ENCODE results near the gene ROR1.
"Not testable (repeated sequence)": the region's sequence is repeated elsewhere in the genome, so short reads cannot be mapped to it uniquely, and the experiment has no call there.

The ROR1 gene

DNA sequence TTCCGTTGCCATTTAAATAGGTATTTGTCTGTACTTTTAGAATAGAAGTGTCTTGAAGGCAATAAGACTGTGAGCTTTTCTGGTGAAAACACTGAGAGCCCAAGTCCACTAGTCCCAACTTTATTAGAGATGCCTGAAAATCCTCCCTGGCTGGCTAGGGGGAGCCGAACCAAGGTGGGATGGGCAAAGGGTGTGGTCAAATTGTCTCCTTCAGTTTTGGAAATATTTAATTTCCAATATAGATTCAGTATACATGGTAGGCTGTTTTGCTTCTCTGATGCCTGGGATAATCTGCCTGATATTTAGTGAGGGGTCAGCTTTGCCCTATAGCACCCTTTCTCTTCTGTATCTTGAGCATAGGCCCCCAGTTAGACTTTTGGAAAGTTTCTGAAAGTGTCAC, 3.5 kb downstream of the ROR1 start:
- Histone ChIP-seq H3K9ac (ENCODE audit: low read depth in 1 of 2, low read length in 2 of 2) (no peak overlapping the region), H3K27me3 (ENCODE audit: control insufficient read depth in 2 of 2, insufficient read depth in 2 of 2, low read length in 2 of 2) (no peaks in the 10 kb centered on the region), H3K4me1 (ENCODE audit: control insufficient read depth in 2 of 2, insufficient read depth in 2 of 2, low read length in 2 of 2) (peaks cover 3 to 4% of the 10 kb centered on the region in 2 donors), H3K4me3 (ENCODE audit: low read length in 2 of 2) (no peak overlapping the region), H3K36me3 (ENCODE audit: control insufficient read depth in 2 of 2, insufficient read depth in 2 of 2, low read length in 2 of 2) (no peaks in the 10 kb centered on the region), H3K9me3 (ENCODE audit: control insufficient read depth in 2 of 2, low read length in 2 of 2) (no peaks in the 10 kb centered on the region), H3K27ac (ENCODE audit: low read depth in 2 of 2, low read length in 2 of 2) (no peak overlapping the region)

DNA sequence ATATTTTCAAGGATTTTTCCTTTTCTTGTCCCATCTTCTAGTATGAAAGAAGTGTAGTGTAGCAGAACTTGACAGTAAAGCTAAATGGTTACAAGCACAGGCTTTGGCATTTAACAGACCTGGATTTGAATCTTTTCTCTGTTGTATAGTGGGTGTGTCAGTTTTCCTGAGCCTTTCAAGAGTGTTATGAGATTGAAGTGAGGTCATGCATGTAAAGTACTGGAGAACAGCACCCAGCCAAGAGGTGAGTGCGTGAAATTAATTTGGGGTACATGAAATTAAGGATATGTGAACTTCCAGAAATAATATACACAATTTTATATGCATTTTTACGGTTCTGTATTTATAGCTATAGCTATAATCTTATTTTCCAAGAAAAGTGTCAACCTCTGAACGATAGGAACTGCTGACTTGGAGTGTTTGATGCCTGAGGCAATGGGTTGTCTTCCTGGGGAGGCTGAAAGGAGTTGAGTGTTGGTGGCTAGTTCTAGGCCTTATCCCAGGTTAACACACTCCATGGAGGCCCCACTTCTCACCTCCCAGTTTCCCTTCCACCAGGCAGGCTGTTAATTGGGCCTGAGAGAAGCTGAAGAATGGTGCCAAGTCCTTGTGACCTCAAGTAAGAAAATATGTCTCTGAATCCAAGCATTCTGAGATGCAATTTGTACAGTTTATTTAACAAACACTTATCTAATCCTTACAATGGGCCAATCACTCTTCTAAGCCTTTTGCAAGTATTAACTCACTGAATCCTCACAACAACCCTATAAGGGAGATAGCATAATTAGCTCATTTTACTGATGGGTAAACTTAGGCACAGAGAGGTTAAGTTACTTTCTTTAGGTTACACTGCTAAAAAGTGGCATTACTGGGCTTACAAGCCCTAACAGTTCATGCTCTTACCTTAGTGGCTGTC, 4.4 kb downstream of the ROR1 start:
- no peak overlapping the region for H3K9ac ChIP-seq (ENCODE audit: low read depth in 1 of 2, low read length in 2 of 2)
- H3K9me3 ChIP-seq (ENCODE audit: control insufficient read depth in 2 of 2, low read length in 2 of 2) = no peaks in the 10 kb centered on the region
- H3K27me3 ChIP-seq (ENCODE audit: control insufficient read depth in 2 of 2, insufficient read depth in 2 of 2, low read length in 2 of 2) = no peaks in the 10 kb centered on the region
- no peaks in the 10 kb centered on the region for H3K36me3 ChIP-seq (ENCODE audit: control insufficient read depth in 2 of 2, insufficient read depth in 2 of 2, low read length in 2 of 2)
- peaks cover 3 to 4% of the 10 kb centered on the region in 2 donors for H3K4me1 ChIP-seq (ENCODE audit: control insufficient read depth in 2 of 2, insufficient read depth in 2 of 2, low read length in 2 of 2)
- H3K4me3 ChIP-seq (ENCODE audit: low read length in 2 of 2) = no peak overlapping the region
- no peak overlapping the region for H3K27ac ChIP-seq (ENCODE audit: low read depth in 2 of 2, low read length in 2 of 2)

DNA sequence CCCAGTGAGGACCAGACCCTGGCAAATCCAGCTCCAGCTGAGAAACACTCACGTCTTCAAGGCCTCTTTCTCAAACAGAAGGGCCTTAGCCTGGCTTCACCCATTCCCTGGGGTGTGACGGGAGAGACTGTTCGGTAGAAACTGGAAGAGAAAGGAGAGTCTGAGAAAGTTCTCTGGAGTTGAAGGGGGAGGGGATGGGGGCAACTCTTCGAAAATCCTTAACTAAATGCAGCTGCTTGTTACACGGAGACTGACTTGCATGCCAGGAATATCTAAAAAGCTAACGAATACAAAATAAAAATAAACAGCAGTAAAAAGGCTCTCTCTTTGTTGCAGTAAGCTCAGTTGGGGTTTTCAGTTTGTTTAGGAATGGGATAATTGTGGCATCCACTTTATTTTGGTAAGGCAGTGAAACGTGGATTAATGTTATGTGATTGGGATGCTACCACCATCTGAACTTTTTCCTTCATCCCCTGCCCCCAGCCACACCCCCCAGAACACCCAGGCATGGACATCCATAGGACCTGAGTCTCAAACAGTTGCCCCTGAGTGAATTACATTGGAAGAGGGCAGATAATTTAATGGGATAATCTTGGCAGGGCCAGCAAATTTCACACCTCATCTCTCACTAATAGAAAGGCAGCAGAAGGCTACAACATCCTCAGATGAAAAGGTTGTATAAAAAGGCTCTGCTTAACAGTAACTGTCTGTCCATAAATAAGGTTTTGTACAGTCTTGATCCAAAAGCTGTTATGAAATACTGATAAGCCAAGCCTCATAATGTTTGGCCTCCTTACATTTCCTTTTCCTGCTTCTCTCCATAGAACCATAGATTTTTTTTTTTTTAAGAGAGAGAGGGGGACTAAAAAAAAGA, 5.8 kb downstream of the ROR1 start:
- H3K4me3 ChIP-seq (ENCODE audit: low read length in 2 of 2) = no peak overlapping the region
- H3K4me1 ChIP-seq (ENCODE audit: control insufficient read depth in 2 of 2, insufficient read depth in 2 of 2, low read length in 2 of 2) = peaks cover 0 to 3% of the 10 kb centered on the region in 2 donors
- H3K27me3 ChIP-seq (ENCODE audit: control insufficient read depth in 2 of 2, insufficient read depth in 2 of 2, low read length in 2 of 2) = no peaks in the 10 kb centered on the region
- H3K9ac ChIP-seq (ENCODE audit: low read depth in 1 of 2, low read length in 2 of 2) = no peak overlapping the region
- H3K9me3 ChIP-seq (ENCODE audit: control insufficient read depth in 2 of 2, low read length in 2 of 2) = no peaks in the 10 kb centered on the region
- no peak overlapping the region for H3K27ac ChIP-seq (ENCODE audit: low read depth in 2 of 2, low read length in 2 of 2)
- H3K36me3 ChIP-seq (ENCODE audit: control insufficient read depth in 2 of 2, insufficient read depth in 2 of 2, low read length in 2 of 2) = no peaks in the 10 kb centered on the region

GRCh38 chr1:63780565-63780964, 6.7 kb downstream of the ROR1 start:
- Histone ChIP-seq H3K36me3 (ENCODE audit: control insufficient read depth in 2 of 2, insufficient read depth in 2 of 2, low read length in 2 of 2) (no peaks in the 10 kb centered on the region), H3K27ac (ENCODE audit: low read depth in 2 of 2, low read length in 2 of 2) (no peak overlapping the region), H3K9me3 (ENCODE audit: control insufficient read depth in 2 of 2, low read length in 2 of 2) (no peaks in the 10 kb centered on the region), H3K9ac (ENCODE audit: low read depth in 1 of 2, low read length in 2 of 2) (no peak overlapping the region), H3K4me3 (ENCODE audit: low read length in 2 of 2) (no peak overlapping the region), H3K27me3 (ENCODE audit: control insufficient read depth in 2 of 2, insufficient read depth in 2 of 2, low read length in 2 of 2) (no peaks in the 10 kb centered on the region), H3K4me1 (ENCODE audit: control insufficient read depth in 2 of 2, insufficient read depth in 2 of 2, low read length in 2 of 2) (no peaks in the 10 kb centered on the region)

- H3K9ac ChIP-seq (ENCODE audit: low read depth in 1 of 2, low read length in 2 of 2) = no peak overlapping the region
- H3K4me3 ChIP-seq (ENCODE audit: low read length in 2 of 2) = no peak overlapping the region
- H3K9me3 ChIP-seq (ENCODE audit: control insufficient read depth in 2 of 2, low read length in 2 of 2) = no peaks in the 10 kb centered on the region
- peaks cover 0 to 4% of the 10 kb centered on the region in 2 donors for H3K4me1 ChIP-seq (ENCODE audit: control insufficient read depth in 2 of 2, insufficient read depth in 2 of 2, low read length in 2 of 2)
- no peaks in the 10 kb centered on the region for H3K36me3 ChIP-seq (ENCODE audit: control insufficient read depth in 2 of 2, insufficient read depth in 2 of 2, low read length in 2 of 2)
- no peak overlapping the region for H3K27ac ChIP-seq (ENCODE audit: low read depth in 2 of 2, low read length in 2 of 2)
- no peaks in the 10 kb centered on the region for H3K27me3 ChIP-seq (ENCODE audit: control insufficient read depth in 2 of 2, insufficient read depth in 2 of 2, low read length in 2 of 2)
These were observed 9.2 kb downstream of the ROR1 start for GRCh38 chr1:63782982-63783381.

DNA sequence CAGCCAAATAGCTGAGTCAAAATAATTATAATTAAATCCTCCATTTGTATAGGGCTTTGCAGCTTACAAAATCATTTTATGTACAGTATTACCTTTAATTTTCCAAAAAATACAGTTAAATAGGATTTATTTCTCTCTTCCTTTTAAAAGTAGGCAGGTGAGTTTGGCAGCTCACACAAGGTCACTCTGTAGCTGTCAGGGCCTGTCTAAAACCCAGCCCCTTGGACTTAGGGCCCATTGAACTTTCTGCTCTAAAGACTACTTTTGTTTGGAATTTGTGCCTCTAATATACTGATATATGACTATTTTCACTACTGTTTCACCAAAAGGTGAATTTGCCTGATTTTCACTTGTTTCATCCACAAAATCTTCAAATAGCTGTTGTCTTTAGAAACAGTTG, 10.3 kb downstream of the ROR1 start:
- peaks cover 0 to 4% of the 10 kb centered on the region in 2 donors for H3K4me1 ChIP-seq (ENCODE audit: control insufficient read depth in 2 of 2, insufficient read depth in 2 of 2, low read length in 2 of 2)
- H3K36me3 ChIP-seq (ENCODE audit: control insufficient read depth in 2 of 2, insufficient read depth in 2 of 2, low read length in 2 of 2) = no peaks in the 10 kb centered on the region
- H3K27ac ChIP-seq (ENCODE audit: low read depth in 2 of 2, low read length in 2 of 2) = no peak overlapping the region
- no peaks in the 10 kb centered on the region for H3K27me3 ChIP-seq (ENCODE audit: control insufficient read depth in 2 of 2, insufficient read depth in 2 of 2, low read length in 2 of 2)
- no peak overlapping the region for H3K4me3 ChIP-seq (ENCODE audit: low read length in 2 of 2)
- H3K9ac ChIP-seq (ENCODE audit: low read depth in 1 of 2, low read length in 2 of 2) = no peak overlapping the region
- H3K9me3 ChIP-seq (ENCODE audit: control insufficient read depth in 2 of 2, low read length in 2 of 2) = no peaks in the 10 kb centered on the region

GRCh38 chr1:63784489-63785390, 10.9 kb downstream of the ROR1 start:
- Histone ChIP-seq H3K27ac (ENCODE audit: low read depth in 2 of 2, low read length in 2 of 2) (no peak overlapping the region), H3K9me3 (ENCODE audit: control insufficient read depth in 2 of 2, low read length in 2 of 2) (no peaks in the 10 kb centered on the region), H3K9ac (ENCODE audit: low read depth in 1 of 2, low read length in 2 of 2) (no peak overlapping the region), H3K27me3 (ENCODE audit: control insufficient read depth in 2 of 2, insufficient read depth in 2 of 2, low read length in 2 of 2) (no peaks in the 10 kb centered on the region), H3K4me3 (ENCODE audit: low read length in 2 of 2) (no peak overlapping the region), H3K4me1 (ENCODE audit: control insufficient read depth in 2 of 2, insufficient read depth in 2 of 2, low read length in 2 of 2) (peaks cover 0 to 4% of the 10 kb centered on the region in 2 donors), H3K36me3 (ENCODE audit: control insufficient read depth in 2 of 2, insufficient read depth in 2 of 2, low read length in 2 of 2) (no peaks in the 10 kb centered on the region)

DNA sequence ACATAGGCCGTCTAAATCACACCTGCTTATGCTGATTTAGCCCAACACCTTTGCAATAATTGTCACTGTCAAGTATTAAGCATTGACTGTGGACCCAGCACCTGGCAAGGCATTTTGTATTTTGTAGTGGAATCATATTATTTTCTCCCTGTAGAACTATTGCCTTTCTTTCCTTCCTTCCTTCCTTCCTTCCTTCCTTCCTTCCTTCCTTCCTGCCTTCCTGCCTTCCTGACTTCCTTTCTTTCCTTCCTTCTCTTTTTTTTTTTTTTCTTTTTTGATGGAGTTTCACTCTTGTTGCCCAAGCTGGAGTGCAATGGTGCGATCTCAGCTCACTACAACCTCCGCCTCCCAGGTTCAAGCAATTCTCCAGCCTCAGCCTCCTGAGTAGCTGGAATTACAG, 13.5 kb downstream of the ROR1 start:
- not testable (repeated sequence) for H3K27ac ChIP-seq (ENCODE audit: low read depth in 2 of 2, low read length in 2 of 2); H3K9me3 ChIP-seq (ENCODE audit: control insufficient read depth in 2 of 2, low read length in 2 of 2); H3K36me3 ChIP-seq (ENCODE audit: control insufficient read depth in 2 of 2, insufficient read depth in 2 of 2, low read length in 2 of 2); H3K9ac ChIP-seq (ENCODE audit: low read depth in 1 of 2, low read length in 2 of 2); H3K4me3 ChIP-seq (ENCODE audit: low read length in 2 of 2); H3K27me3 ChIP-seq (ENCODE audit: control insufficient read depth in 2 of 2, insufficient read depth in 2 of 2, low read length in 2 of 2); H3K4me1 ChIP-seq (ENCODE audit: control insufficient read depth in 2 of 2, insufficient read depth in 2 of 2, low read length in 2 of 2)

DNA sequence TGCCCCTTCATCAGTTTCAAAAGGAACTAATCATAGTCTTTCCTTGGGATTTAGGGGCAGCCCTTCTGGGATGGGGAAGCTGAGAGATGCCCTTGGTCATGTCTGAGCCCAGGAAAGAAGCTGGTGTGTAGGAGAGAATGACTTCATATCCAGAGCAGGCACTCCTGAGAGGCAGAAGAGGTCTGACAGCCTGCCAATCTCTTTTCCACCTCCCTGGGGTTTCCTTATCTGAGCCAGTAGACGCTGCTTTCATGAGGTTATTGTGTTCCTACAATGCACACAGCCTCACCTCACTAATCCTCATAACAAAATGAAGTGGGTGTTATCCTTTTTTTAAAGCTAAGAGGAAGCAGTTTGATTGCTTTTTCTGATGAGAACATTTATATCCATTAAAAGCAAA, 14.1 kb downstream of the ROR1 start:
- Histone ChIP-seq H3K4me3 (ENCODE audit: low read length in 2 of 2) (no peak overlapping the region), H3K27me3 (ENCODE audit: control insufficient read depth in 2 of 2, insufficient read depth in 2 of 2, low read length in 2 of 2) (no peaks in the 10 kb centered on the region), H3K4me1 (ENCODE audit: control insufficient read depth in 2 of 2, insufficient read depth in 2 of 2, low read length in 2 of 2) (peaks cover 0 to 4% of the 10 kb centered on the region in 2 donors), H3K36me3 (ENCODE audit: control insufficient read depth in 2 of 2, insufficient read depth in 2 of 2, low read length in 2 of 2) (no peaks in the 10 kb centered on the region), H3K9ac (ENCODE audit: low read depth in 1 of 2, low read length in 2 of 2) (no peak overlapping the region), H3K9me3 (ENCODE audit: control insufficient read depth in 2 of 2, low read length in 2 of 2) (no peaks in the 10 kb centered on the region), H3K27ac (ENCODE audit: low read depth in 2 of 2, low read length in 2 of 2) (no peak overlapping the region)

Measured in mucosa of rectum (tissue), 2 donors.